ENCODE results near the gene MNT.

MNT gene

DNA sequence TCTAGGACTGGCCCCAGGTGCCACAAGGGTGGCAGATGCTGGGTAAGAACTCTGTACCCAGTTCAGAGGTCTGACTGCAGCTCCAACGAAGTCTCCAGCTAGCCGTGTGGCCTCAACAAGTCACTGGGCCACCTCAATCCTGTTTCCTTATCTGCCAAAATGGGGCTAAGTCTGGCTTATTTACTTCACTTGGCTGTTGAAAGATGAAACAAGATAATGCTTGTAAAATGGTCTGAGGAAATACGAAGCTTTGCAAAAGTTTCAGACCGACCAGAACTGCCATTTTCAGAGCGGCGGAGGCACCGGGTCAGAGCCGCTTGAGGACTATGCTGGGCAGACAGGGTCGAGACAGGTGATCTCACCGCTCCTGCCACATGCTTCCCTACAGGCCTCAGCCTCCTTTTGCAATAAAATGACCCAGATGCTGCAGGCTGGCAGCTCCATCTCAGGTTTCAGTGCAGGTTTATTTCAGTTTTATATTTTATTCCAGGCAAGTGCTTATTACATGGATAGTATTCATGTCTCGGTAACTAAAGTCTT lies 17.2 kb downstream of the MNT start:
- DNase-seq (ENCODE audit: low read depth, low spot score): no peak
- TF ChIP-seq, protein P1, sequence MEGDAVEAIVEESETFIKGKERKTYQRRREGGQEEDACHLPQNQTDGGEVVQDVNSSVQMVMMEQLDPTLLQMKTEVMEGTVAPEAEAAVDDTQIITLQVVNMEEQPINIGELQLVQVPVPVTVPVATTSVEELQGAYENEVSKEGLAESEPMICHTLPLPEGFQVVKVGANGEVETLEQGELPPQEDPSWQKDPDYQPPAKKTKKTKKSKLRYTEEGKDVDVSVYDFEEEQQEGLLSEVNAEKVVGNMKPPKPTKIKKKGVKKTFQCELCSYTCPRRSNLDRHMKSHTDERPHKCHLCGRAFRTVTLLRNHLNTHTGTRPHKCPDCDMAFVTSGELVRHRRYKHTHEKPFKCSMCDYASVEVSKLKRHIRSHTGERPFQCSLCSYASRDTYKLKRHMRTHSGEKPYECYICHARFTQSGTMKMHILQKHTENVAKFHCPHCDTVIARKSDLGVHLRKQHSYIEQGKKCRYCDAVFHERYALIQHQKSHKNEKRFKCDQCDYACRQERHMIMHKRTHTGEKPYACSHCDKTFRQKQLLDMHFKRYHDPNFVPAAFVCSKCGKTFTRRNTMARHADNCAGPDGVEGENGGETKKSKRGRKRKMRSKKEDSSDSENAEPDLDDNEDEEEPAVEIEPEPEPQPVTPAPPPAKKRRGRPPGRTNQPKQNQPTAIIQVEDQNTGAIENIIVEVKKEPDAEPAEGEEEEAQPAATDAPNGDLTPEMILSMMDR (IDR thresholded peaks at IDR 0.05; ENCODE audit: low read depth, low read length): no peak
- in situ Hi-C loops (cut with HindIII; ENCODE audit: low sequenced_read_pairs): no loop called here
- no peak overlapping the region for H3K4me3 ChIP-seq (ENCODE audit: low read depth, low read length)

DNA sequence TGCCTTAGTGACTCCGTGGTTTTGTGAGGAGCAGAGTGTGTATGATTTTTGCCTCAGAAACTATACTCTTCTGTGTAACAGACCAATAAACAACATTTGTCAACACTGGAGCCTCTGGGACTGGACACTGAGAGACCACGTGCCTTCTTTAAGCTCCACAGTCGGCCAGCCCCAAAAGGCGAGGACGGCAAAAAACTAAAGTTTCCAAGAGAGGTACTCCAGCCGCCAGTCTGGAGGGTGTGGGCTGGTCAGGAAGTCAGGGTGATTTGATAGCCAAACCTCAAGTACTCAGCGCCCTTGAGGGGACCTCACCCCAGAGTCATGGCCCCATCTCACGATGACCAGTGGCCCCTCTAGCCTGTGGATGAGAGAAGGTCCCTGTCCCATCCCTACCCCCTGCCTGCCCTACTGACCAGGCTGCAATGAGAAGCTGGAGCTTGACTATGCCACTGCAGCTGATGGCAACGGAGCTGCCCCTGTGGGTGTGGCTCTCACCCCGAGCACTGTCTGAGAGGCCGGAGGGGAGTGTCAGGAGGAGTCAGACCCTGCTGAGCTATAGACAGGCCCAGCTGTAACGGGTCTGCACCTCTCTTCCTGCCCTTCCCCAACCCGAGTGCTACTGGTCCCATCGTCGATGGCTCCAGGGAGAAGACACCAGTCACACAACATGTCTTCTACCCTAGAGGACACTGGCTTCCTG lies 19.8 kb downstream of the MNT start:
- in situ Hi-C loops (cut with HindIII; ENCODE audit: low sequenced_read_pairs): no loop called here
- TF ChIP-seq, protein P1 (IDR thresholded peaks at IDR 0.05; ENCODE audit: low read depth, low read length): no peak

DNA sequence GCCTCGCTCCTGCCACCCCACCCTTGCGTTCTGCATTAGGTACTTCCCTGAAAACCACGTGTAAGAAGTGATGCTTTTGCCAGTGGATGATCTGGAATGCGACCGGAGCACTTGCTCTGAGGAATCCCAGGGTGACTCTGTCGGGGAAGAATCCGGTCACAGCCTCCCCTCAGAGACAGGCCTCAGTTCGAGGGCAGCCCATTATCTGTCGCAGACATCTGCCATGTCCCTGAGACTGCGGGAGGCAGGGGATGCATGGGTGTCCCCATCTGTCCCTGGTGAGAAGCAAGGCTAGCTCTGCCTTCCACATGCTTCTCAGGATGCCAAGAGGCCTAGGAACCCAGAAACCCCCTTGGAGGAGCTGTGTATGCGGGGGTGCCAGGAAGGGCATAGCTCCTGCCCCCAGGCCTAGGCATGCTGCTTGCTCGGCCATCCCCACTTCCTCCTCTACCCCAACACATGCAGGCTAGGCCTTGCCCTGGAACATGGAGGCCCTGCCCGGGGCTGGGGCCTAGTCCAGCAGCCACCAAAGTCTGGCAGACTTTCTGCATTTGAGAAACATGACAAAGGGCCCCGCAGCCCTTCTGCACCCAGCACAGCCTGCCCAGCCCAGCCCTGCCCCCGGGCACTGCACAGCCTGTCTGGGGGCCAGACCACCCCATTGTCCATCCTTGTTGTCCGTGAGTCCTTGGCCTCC lies 20.5 kb downstream of the MNT start:
- TF ChIP-seq, protein P1 (IDR thresholded peaks at IDR 0.05; ENCODE audit: low read depth, low read length): no peak
- in situ Hi-C loops (cut with HindIII; ENCODE audit: low sequenced_read_pairs): no loop called here
- no peak overlapping the region for H3K4me3 ChIP-seq (ENCODE audit: low read depth, low read length)
- DNase-seq (ENCODE audit: low read depth, low spot score): no peak

More for the DNA sequence above, 19.8 kb downstream of the MNT start:
- H3K4me3 ChIP-seq (ENCODE audit: low read depth, low read length): no peak overlapping the region
- DNase-seq (ENCODE audit: low read depth, low spot score): no peak

DNA sequence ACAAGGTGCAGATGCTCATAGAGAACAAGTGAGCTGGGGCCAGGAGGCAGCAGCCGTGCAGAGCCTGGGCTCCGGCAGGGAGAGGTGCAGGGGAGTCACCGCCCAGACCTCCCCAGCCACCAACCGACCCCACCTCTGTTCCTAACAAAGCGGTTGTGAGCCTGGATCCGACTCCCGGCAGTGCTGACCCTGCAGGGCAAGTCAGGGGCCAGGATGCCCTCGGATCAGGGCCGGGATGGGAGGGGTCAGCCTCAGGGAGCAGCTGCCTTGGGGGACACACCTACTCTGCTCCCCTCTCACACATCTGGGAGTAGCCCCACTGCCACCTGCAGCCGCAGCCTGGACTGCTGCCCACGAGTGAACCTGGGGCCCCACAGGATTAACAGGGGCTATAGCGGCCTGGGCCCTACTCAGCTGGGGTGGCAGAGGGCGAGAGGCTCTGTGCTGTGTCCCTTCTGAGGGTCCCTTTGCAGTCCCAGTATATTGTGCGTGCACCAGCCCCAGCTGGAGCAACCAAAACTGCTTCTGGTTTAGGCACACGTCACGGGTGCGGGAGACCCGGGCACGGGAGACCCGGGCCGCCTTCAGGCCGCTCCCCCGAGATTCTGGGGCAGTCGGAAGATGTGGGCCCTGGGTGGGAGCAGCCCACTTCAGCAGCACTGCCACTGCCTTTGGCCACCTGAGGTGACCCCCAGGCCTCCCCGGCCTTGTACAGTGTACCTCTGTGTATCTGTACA lies 21.2 kb downstream of the MNT start:
- in situ Hi-C loops (cut with HindIII; ENCODE audit: low sequenced_read_pairs): no loop called here
- TF ChIP-seq, protein P1 (IDR thresholded peaks at IDR 0.05; ENCODE audit: low read depth, low read length): no peak
- no peak overlapping the region for H3K4me3 ChIP-seq (ENCODE audit: low read depth, low read length)
- DNase-seq (ENCODE audit: low read depth, low spot score): no peak

DNA sequence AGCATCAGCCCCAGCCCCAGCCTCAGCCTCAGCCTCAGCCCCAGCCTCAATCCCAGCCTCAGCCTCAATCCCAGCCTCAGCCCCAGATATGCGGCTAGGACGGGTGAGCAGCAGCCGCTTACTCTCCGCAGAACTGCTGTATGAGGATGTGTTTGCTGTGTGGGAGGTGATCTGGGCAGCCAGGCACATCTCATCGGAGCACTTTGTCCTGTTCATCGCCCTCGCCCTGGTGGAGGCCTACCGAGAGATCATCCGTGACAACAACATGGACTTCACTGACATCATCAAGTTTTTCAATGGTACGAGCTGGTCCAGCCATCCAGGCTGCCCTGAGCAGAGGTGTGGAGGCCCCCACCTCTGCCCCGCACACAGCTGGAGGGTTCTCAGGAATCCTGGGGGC lies 22.0 kb downstream of the MNT start:
- in situ Hi-C loops (cut with HindIII; ENCODE audit: low sequenced_read_pairs): no loop called here
- no peak overlapping the region for H3K4me3 ChIP-seq (ENCODE audit: low read depth, low read length)
- TF ChIP-seq, protein P1 (IDR thresholded peaks at IDR 0.05; ENCODE audit: low read depth, low read length): no peak
- DNase-seq (ENCODE audit: low read depth, low spot score): no peak

DNA sequence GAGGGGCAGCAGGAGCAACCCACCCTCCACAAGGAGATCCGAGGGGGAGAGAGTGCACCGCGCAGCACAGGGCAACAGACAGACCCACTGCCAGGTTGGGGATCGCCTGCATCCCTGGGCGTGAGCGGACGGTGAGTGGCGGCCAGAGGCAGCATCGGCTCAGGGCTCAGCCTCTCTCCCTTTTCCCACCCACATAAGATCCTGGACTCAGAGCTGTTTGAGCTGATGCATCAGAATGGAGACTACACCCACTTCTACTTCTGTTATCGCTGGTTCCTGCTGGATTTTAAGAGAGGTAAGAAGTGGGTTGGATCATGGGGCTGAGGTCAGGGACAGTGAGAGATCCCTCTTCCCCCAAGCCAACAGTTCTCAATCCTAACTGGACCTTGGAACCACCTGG lies 23.2 kb downstream of the MNT start:
- TF ChIP-seq, protein P1 (IDR thresholded peaks at IDR 0.05; ENCODE audit: low read depth, low read length): no peak
- no peak for DNase-seq (ENCODE audit: low read depth, low spot score)
- in situ Hi-C loops (cut with HindIII; ENCODE audit: low sequenced_read_pairs): no loop called here
- H3K4me3 ChIP-seq (ENCODE audit: low read depth, low read length): no peak overlapping the region
